GM23338 (cell line): Measurements from ENCODE around the gene ZNF286A.
"Not testable (repeated sequence)": the region's sequence is repeated elsewhere in the genome, so short reads cannot be mapped to it uniquely, and the experiment has no call there.

Source experiments
- CREB1 ChIP-seq: fragments of 250-450 bp; sonication (Bioruptor Pico); IDR thresholded peaks from 2 replicates; pipeline ENCODE4 v1.5.0; 2020; ENCODE audit warnings: low read depth, mild to moderate bottlenecking, moderate library complexity
- CTCF ChIP-seq, 2 experiments: fragments of 200-600 bp in 1 of 2; sonication (generic) in 1 of 2; conservative IDR thresholded peaks; 2 replicates each; pipeline versions ENCODE4 v1.5.1 to v1.6.1; 2016 to 2017; ENCODE audit warnings: antibody characterized with exemption in 2 of 2, low read depth in 2 of 2, mild to moderate bottlenecking in 2 of 2, moderate library complexity in 1 of 2
- ETS1 ChIP-seq: IDR thresholded peaks from 2 replicates; pipeline ENCODE4 v1.6.1; 2016; ENCODE audit warnings: antibody characterized with exemption
- EZH2 ChIP-seq: fragments of 200-600 bp; sonication (generic); IDR thresholded peaks from one replicate; pipeline ENCODE4 v1.8.0; 2017; ENCODE audit warnings: antibody characterized with exemption, mild to moderate bottlenecking, low read depth; ENCODE audit not compliant: unreplicated experiment
- EZH2phosphoT487 ChIP-seq: fragments of 200-600 bp; sonication (generic); IDR thresholded peaks from one replicate; pipeline ENCODE4 v1.8.1; 2018; ENCODE audit warnings: antibody characterized with exemption; ENCODE audit not compliant: unreplicated experiment
- JUNB ChIP-seq: IDR thresholded peaks from one replicate; pipeline ENCODE4 v1.6.1; 2016; ENCODE audit warnings: antibody characterized with exemption; ENCODE audit not compliant: unreplicated experiment
- NANOG ChIP-seq: IDR thresholded peaks from 2 replicates; pipeline ENCODE4 v1.6.1; 2016; ENCODE audit warnings: antibody characterized with exemption, borderline replicate concordance
- POLR2AphosphoS5 ChIP-seq: IDR thresholded peaks from 2 replicates; pipeline ENCODE4 v1.6.1; 2016; ENCODE audit warnings: antibody characterized with exemption, low read depth
- REST ChIP-seq: IDR thresholded peaks from one replicate; pipeline ENCODE4 v1.6.1; 2018; ENCODE audit warnings: antibody characterized with exemption; ENCODE audit not compliant: unreplicated experiment
- STAT1 ChIP-seq: IDR thresholded peaks from one replicate; pipeline ENCODE4 v1.6.1; 2016; ENCODE audit warnings: antibody characterized with exemption; ENCODE audit not compliant: unreplicated experiment
- ZNF114 ChIP-seq: fragments of 250-450 bp; sonication (Bioruptor Pico); IDR thresholded peaks from 2 replicates; pipeline ENCODE4 v1.5.0; 2020; ENCODE audit warnings: mild to moderate bottlenecking, moderate library complexity
- ZNF331 ChIP-seq: fragments of 250-450 bp; sonication (Bioruptor Pico); IDR thresholded peaks from 2 replicates; pipeline ENCODE4 v1.5.0; 2020; ENCODE audit warnings: low read depth, mild to moderate bottlenecking, moderate library complexity

GRCh38 chr17:15730535-15730934 is 31.0 kb downstream of the ZNF286A start:
- not testable (repeated sequence) for TF ChIP-seq CTCF (conservative IDR thresholded peaks at IDR 0.05; ENCODE audit: low read depth in 2 of 2); STAT1; EZH2; REST; POLR2AphosphoS5; EZH2phosphoT487; NANOG; CREB1 (CRISPR knock-in tag); ETS1; JUNB; ZNF114 (CRISPR knock-in tag); ZNF331 (CRISPR knock-in tag)
